Activated effector memory CD4-positive, alpha-beta T cell treated with anti-CD3 and anti-CD28 coated beads, Interleukin-2, amount 50 U/mL, for 16 hours (primary cell): ENCODE measurements around the gene FAM216B.

Experiments
- DNase-seq: peaks from one replicate; pipeline ENCODE4 v3.0.0-alpha.2; 2020

Gene FAM216B

DNA sequence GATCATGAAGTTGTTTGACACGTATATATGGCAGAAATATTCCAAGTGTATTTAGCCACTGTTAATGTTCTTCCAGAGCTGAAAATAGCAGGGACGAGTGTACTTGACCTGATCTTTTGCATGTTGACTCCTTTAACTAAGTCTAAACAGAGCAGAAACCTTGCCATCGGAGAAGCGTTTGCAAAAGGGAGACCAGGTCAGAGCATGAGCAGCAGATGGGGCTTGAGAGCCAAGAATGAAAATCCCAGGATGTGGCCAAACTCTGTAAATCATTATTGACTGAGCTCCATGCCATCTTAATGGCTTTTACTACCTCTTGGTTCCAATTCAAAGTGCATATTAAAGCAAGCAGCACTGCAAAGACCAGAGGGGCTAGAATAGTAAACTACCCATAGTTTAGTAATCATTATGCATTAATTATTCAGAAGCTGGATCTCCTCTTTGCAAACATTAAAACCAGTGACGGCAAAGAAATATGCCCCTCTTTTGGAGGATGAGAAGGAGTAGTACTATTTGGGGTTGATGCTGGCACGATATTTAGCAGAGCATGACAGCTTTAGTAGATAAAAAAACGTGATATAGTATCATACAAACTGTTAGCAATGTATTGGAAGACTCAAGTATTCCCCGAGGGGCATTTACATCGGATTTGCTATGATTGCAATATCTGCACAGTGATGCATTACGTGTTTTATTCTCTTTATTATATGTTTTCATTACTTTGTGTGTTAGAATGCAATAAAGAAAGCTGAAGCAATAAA lies 55.7 kb downstream of the FAM216B start:
- DNase-seq = no peak
